Hematopoietic multipotent progenitor cell treated with erythropoietin and hydrocortisone succinate and interleukin-3 and kit ligand, for 17 days (in vitro differentiated cells): Measurements from ENCODE around the gene PRDM16.

Experiments used
- DNase-seq: peaks from one replicate; pipeline ENCODE4 v3.0.0-alpha.2; 2015; ENCODE audit warnings: low spot score

Gene PRDM16

DNA sequence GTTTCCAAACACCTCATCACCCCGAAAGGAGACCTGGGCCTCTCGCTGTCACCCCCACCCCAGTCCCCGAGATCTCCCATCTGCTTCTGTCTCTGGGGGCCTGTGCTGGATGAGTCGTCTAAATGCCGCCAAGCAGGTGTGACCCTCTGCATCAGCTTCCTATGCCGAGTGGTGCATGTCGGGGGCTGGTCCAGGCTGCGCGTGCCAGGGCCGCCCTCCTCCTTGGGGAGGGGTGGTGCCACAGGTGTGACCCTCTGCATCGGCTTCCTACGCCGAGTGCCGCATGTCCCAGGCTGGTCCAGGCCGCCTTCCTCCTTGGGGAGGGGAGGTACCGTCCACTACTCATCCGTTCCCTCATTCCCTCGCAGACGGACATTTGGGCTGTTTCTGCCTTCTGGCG is 115.7 kb downstream of the PRDM16 start:
- DNase-seq = no peak

DNA sequence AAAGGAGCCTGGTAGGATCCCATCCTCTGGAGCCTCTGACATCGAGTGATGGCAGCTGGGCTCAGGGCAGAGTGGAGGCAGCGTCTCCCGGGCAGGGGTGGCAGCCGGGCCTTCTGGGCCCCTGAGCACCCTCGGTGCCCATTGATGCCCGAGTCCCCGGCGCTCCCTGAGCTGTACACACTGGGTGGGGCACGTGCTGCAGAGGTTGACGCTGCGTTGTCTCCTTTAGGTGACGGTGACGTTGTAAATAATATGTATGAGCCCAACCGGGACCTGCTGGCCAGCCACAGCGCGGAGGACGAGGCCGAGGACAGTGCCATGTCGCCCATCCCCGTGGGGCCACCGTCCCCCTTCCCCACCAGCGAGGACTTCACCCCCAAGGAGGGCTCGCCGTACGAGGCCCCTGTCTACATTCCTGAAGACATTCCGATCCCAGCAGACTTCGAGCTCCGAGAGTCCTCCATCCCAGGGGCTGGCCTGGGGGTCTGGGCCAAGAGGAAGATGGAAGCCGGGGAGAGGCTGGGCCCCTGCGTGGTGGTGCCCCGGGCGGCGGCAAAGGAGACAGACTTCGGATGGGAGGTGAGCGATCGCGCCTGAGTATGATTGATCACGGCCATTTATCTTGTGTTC is 117.0 kb downstream of the PRDM16 start:
- DNase-seq = no peak

DNA sequence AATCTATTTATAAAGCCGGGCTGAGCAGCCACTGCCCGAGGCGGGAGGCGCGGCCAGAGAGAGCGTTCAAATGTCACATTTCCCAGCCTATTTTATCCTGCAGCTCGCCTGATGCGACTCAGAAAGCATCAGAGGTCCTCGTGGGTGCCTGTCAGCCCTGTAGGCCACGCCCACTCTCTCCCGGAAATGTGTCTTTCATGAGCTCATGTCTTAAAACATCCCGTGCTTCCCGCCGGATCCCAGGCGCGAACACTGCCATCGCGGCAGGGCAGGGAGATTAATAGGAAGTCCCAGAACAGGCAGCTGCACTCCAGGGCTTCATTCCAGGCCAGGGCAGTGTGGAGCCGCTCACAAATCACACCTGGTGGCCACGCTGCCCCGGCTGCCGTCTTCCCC is 117.5 kb downstream of the PRDM16 start:
- DNase-seq = no peak

DNA sequence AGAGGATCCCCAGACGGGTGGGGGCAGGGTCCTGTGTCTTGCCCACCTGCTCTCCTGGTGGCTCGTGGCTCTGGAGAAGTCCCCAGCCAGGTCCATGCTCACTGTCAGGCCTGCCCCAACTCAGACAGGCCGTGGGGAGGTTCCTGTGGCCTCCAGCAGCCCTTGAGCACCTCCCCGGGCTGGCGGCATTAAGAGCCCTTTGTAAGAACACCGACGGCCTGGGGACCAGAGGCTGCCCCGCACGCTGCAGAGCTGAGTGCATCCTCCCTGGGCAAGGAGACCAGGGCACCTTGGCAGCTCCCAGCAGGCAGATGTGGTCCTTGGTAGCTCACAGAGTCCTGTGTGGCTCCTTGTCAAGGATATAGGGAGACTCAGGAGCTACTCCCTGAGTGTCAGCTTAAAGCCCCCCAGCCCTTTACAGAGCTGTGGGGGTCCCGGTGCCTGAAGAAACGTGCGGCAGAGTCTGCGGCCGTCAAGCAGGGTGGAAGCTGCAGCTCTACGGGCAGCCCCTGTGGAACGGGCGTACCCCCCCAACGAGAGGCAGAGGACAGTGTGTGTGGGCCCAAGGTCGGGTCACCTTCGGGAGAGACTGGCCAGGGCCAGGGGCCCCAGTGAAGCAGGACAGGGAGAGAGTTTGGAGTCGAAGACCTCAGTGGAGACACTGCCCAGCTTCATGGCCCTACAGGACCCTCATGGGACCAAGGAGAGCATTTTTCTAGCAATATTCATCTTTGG is 118.6 kb downstream of the PRDM16 start:
- DNase-seq = no peak

DNA sequence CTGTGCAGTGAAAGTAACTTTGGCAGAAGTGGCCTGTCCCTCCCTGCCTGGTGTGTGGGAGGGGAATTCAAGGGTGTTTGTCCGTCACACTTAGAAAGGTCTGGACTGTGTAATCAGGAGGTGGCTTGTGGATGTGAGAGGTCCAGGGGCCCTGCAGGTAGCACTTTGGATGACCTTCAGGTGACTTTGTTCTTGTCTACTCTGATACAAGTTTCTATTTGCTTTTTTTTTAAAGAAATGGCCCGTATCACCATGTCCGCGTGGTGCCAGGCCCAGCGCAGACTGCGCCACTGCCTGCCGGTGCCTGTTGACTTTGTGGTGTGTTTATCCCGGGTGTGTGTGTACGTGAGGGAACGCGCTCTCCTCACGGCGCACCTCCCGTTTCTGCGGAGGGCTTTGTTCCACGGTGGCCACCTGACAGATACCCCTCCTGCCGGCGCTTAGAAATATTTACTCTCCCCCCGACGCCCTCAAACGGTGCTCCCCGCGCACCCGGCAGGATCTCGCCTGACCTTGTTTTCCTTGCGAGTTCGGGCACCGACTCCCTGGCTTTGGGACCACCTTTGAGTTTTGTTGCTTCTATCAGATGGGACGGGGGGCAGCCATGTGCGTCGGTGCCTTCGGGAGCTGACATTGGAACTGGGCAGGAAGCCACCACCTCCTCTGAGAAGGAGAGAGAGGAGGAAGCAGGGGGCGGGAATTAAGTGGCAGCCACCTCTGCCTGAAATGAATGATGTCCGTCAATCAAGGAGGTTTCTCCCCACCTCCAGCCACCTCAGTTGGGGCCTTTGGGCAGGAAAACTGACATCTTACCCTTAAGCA is 119.4 kb downstream of the PRDM16 start:
- DNase-seq = no peak

DNA sequence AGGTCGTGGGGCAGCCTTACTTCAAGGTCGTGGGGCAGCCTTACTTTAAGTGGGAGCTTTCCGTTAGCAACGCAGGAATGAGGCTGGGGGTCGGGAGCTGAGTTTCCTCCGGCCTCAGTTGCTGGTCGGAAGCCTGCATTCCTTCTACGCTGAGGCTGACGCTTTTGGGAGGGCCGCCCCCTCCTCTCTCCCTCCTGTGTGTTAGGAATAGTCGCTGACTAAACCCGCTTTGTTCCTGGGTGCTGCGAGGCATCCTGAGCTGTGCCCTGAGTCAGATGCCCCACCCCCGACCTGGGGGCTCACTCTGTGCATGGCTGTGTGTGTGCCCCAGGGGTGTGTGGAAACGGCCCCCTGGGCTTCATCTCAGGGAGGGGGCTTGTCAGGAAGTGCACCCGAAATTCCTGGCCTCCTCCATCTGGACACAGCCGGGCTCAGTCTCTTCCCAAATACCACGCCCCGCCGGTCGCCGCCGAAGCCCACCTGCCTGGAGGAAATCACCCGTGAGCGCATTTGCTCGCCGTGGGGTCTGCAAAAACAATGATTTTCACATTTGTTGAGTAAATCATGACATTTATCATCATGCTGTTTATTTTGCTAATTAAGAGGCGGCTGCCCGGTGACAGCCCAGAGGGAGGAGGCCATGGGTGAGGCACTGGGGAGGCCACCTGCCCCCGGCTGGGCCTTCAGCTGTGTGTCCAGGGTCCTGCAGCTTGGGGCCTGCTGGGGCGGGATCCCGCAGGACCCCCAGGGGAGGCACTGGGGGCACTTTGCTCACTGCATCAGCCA is 121.4 kb downstream of the PRDM16 start:
- DNase-seq = no peak

DNA sequence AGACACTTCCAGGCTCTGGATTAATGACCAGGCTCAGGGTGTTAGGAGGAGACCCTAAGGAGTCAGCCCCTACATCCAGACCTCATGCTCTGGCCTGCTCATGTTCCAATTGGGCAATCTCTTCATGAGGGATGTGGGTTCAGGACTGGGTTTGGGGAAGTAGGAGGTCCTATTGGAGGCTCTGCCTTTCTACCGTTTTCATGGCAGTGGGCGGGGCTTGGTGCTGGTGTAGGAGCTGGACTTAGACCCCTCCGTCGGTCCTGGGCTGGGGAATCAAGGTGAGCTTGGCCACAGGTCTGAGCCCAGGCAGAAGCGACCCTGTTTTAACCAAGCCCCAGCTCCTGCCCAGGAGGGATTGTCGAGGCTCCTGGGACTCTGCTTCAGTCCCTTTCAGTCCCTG is 123.4 kb downstream of the PRDM16 start:
- no peak for DNase-seq

DNA sequence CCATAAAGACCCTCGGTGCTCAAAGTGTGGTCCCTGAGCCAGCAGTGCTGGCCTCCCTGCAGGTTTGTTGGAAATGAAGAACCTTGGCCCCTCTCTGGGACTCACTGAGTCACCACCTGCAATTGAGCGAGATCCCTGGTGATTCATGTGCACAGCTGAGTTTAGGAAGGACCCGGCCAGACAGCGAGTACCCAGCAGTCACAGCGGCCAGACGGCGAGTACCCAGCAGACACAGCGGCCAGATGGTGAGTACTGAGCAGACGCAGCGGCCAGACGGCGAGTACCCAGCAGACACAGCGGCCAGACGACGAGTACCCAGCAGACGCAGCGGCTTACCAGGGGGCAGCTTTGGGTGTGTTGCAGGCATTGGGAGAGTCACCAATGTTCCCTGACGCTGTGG is 123.8 kb downstream of the PRDM16 start:
- no peak for DNase-seq

DNA sequence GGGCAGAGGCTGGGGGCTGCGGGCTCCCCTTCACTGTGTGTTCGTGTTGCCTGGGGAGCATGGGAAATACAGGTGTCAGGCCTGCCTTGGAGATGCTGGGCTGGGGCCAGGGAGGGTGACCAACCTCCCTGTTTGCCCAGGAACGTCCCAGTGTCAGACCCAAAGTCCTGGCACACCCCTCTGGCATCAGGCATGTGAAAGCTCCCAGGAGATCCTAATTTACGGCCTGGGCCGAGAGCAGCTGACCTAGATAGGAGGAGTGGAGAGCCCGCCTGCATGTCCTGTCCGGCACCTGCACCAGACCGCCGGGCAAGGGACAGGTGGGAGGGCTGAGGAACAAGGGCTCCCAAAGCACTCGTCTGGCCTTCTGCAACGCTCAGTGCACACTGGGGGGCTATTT is 124.8 kb downstream of the PRDM16 start:
- DNase-seq = no peak

DNA sequence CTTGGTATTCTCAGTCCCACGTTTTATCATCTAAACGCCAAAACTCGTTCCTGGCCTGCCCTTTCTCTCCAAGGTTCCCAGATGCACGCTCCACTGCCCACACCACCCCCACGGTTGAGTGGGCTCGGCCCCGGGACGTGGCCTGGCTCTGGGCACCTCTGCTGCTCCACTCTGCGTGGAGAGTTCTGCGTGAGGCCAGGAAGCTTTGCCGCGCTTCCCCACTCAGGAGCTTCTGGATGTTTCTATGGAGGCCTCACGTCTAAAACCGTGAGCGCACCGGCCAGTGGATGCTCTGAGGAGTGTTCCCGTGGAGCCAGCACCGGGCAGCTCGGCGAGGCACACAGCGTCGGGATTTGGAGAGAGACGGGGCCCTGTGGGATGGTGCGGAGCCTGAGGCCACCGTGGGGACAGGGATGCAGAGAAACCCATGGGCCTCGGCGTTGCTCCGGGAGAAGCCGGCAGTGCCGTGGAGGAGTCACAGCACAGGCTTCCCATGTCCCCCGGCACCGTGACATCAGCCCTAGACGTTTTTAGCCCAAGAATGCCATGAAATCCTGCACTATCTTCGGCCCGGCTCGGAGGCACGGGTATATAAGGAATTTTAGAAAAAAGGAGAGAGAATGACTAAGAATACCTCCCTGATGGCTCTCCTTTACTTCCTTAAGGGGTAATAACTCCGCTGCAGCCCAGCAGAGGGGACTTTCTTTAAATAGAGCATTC is 125.9 kb downstream of the PRDM16 start:
- no peak for DNase-seq

DNA sequence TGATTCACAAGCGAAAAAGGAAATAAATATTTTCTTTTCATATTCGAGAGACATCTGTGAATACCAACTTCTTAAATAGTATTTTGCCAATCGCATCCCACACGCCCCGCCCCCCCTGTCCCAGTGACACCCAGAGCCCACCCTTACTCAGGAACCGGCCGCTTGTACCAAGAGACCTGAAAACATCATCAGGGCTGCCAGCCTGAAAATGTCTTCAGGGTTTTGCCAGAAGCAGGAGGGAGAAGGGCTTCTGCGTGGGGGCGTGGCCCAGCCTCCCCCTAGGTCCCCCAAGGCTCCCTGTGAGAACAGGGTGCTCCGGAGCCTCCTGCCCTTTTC is 126.4 kb downstream of the PRDM16 start:
- no peak for DNase-seq

DNA sequence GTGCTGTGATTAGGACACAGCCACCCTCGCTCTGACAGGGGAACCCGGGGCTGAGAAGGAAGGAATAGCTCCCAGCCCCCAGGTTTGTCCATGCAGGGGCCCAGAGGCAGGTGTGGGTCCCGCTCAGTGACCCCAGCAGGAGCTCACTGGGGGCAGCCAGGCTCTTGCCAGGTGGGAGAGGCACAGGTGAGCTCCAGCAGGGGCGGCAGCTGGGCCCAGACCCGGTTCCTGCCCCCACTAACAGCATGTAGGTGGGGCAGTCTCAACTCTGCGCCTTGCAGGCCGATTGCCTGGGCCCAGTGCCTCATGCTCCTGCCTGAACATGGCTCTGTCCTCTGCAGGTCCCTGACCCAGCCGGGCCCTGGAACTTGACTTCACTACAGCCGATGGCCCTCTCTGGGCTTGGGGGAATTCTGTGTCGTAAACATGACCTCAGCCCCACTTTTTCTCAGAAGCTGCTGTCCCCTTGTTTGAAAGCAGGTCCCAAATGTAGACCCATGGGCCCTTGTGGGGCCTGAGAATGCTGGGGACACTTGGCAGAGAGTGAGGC is 127.0 kb downstream of the PRDM16 start:
- no peak for DNase-seq

DNA sequence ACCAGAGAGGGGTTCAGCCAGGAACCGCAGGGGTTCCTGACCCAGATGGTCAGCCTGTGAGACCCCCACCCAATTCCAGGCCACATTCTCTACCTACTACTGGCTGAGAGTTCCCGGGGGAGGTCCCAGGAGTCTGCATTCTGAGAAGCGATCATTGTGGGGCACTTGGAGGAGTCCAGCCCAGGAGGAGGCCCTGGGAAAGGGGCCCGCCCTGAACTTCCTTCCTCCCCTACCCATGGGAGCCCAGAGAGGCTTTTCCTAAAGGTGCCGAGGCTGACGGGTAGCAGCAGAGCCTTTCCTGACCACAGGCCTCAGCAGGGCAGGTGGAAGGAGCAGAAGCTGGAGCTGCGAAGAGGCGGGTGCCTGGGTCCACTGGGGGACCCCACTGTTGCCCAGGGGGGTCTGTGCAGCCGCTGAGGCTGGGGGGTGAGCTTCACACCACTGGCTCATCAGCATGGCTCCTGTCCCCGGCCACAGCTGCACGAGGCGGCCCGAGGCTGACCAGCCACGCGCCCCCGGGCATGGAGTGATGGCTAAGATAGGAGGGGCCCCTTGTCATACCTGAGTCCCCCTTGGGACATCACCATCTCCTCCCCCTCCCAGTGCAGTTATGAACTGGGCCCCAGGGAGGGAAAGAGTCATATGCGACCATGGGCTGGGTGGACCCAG is 127.7 kb downstream of the PRDM16 start:
- no peak for DNase-seq

DNA sequence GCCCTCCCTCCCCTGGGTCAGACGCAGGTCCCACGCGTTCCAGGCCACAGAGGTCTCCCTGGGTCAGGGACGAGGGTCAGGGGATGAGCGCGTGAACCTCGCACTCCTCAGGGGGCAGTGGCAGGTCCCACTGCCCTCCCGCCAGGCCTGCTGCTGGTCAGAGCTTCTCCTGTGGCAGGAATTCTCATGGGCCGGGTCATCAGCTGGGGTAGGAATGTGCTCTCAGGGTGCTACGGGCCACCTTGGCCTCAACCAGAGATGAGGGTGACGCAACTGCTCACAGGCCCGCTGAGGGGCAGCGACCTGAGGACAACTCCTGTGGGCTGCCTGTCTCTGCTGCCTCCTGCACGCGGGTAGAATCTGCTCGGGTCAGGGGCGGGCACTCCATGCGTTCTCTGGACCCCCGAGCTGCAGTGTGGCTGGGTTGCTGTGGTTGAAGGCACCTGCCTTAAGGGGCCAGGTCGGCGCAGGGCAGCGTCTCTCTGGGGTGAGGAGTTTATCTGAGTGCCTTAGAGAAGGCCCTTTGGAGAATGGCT is 128.8 kb downstream of the PRDM16 start:
- no peak for DNase-seq

DNA sequence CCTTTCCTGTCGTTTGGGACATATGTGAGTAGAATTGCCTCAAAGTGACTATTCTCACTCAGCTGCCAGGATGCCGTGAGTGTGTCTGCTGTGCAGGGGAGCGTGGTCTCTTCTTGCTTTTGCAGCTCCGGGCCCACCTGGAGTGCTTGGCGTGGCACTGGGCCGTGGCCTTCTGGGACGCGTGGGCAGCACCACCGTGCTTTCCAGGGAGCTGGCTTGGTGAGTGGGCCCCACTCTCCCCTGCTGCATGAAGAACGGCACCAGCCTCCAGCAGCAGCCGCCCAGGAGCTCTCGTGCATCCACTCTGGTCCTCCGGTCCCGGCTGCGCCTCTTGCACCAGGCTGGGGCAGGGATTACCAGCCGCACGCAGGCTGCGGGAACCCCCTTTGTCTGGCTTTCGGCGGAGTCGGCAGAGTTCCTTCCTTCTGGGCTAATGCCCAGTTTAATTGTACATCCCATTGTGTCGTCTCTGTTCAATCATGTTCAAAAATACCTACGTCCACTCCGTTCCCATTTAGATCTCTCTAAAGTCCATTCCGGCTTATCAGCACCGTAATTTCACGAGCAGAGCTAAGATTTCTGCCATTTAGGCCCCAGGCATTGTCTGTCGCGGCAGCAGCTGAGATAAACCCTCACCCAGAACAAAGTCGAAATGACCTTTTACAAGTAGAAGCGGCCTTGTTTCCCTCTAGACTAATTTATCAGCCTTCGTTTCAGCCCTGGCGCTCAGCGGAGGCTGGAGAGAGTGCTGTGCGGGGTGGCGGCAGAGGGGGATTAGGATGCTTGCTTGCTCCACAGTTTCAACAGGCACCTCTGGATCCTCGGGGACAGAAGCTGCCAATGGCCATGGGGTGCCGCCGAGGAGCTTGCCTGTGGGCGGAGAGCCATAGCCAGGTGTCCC is 129.6 kb downstream of the PRDM16 start:
- DNase-seq = no peak

DNA sequence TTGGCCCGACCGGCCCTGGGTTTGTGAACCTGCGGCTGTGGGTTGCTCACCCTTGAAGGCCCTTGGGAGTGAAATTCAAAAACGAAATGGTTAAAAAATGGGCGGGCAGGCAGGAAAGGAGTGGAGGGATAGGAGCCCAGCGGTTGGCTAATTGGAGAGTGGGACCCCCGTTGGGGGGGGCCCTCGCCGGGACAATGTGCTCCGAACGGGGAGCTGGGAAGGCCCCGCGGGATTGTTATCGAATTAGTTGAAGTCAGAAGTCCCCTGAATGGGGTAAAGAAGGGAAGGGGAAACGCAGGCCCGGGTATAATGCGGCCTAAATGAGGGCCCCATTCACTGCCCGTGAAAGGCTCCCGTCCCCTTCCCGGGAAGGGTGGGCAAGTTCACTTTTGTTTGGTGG is 135.7 kb downstream of the PRDM16 start:
- DNase-seq = no peak

DNA sequence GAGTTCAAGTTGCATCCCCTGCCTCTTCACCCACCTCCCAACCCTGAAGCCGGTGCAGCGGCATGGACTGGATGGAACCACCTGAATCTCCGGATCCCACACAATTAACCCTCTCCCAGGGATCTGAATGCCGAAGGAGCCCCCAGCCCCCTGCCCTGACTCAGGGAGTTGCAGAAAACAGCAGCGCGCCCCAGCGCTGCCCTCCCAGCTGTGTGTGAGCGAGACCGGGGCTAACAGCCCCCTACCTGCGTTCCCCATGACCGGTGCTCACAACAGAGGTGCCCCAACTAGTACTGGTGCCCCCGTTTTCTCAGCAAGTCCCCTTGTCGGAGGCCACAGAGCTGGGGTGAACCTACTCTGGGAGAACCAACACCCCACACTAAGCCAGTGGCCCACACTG is 136.8 kb downstream of the PRDM16 start:
- DNase-seq = no peak

DNA sequence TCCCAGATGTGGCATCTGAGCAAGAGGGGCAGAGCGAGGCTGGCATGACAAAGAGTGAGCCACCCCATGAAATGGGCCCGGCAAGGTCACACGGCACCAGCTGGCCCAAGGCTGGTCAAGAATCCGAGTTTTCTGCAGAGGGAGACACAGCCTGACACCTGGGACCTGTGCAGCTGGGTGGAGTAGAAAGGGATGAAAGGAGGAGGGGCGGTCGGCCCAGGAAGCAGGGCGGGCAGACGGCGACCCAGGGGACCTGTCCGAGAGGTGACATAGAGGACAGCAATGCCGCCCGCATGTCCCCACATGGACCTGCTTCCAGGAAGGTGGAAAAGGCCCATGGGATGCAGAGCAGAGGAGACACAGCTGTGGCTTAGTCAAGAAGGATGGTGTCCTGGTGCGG is 137.7 kb downstream of the PRDM16 start:
- DNase-seq = no peak

DNA sequence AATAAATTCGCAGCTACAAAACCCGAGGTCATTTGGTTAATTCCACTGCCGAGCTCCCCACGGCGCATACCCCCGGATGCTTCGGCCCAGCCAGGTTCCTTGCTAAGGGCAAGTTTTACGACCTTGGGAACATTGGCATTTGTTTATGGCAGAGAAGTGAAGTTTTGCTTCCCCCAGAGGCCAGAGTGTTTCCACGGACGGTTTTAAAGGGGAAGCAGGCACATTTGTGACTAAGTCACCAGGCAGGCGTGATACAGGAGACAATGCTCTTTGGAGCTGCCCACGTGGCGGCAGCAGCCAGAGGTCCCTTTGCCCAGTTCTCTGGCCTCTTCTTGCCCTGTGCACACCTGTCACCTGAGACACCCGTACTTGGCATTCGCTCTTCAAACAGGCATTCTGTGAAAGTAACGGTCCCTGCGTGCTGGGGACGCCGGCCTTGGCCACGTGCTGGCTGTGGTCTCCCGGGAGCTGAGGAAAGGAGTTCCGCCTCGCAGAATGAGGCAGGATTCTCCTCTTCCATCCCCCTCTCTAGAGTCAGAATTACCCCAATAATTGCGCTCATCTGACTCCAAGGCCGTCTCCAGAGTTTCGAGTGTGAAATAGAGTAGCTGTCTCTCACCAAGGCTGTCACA is 138.3 kb downstream of the PRDM16 start:
- no peak for DNase-seq
